ENCODE measurements around the gene CERS5.
"Not testable (repeated sequence)": the region's sequence is repeated elsewhere in the genome, so short reads cannot be mapped to it uniquely, and the experiment has no call there.

CERS5 gene

GRCh38 chr12:50157259-50157658 lies 9.9 kb downstream of the CERS5 start:
- TF ChIP-seq CTCF (conservative IDR thresholded peaks at IDR 0.05; ENCODE audit: low read length): no peak
- H3K4me3 ChIP-seq (ENCODE audit: low read length): no peak overlapping the region
- DNase-seq (ENCODE audit: low read depth): no peak

GRCh38 chr12:50156641-50157040 lies 10.5 kb downstream of the CERS5 start:
- no peak overlapping the region for H3K4me3 ChIP-seq (ENCODE audit: low read length)
- no peak for TF ChIP-seq CTCF (conservative IDR thresholded peaks at IDR 0.05; ENCODE audit: low read length)
- no peak for DNase-seq (ENCODE audit: low read depth)

- not testable (repeated sequence) for DNase-seq (ENCODE audit: low read depth); H3K4me3 ChIP-seq (ENCODE audit: low read length)
These were observed 12.2 kb downstream of the CERS5 start for GRCh38 chr12:50154947-50155346.

GRCh38 chr12:50151047-50151687 lies 16.0 kb downstream of the CERS5 start:
- no peak overlapping the region for H3K4me3 ChIP-seq (ENCODE audit: low read length)
- no peak for DNase-seq (ENCODE audit: low read depth)
- no peak for TF ChIP-seq CTCF (conservative IDR thresholded peaks at IDR 0.05; ENCODE audit: low read length)

- DNase-seq (ENCODE audit: low read depth): no peak
- no peak for TF ChIP-seq CTCF (conservative IDR thresholded peaks at IDR 0.05; ENCODE audit: low read length)
These were observed 17.9 kb downstream of the CERS5 start for GRCh38 chr12:50149311-50149710.

GRCh38 chr12:50148011-50148410 lies 19.2 kb downstream of the CERS5 start:
- H3K4me3 ChIP-seq (ENCODE audit: low read length); DNase-seq (ENCODE audit: low read depth): not testable (repeated sequence)

More at GRCh38 chr12:50149311-50149710, 17.9 kb downstream of the CERS5 start:
- no peak overlapping the region for H3K4me3 ChIP-seq (ENCODE audit: low read length)

- H3K4me3 ChIP-seq (ENCODE audit: low read length): no peak overlapping the region
- TF ChIP-seq CTCF (conservative IDR thresholded peaks at IDR 0.05; ENCODE audit: low read length): no peak
- no peak for DNase-seq (ENCODE audit: low read depth)
These were observed 19.9 kb downstream of the CERS5 start for GRCh38 chr12:50147281-50147680.

- no peak for TF ChIP-seq CTCF (conservative IDR thresholded peaks at IDR 0.05; ENCODE audit: low read length)
- no peak overlapping the region for H3K4me3 ChIP-seq (ENCODE audit: low read length)
- DNase-seq (ENCODE audit: low read depth): no peak
These were observed 21.7 kb downstream of the CERS5 start for GRCh38 chr12:50145439-50145838.
